Adipose tissue (tissue), 3 donors: ENCODE data around the gene GDPD2. TPM values are rescaled to one million over a fixed set of nuclear protein-coding genes. Genes with fewer than 3 reads are reported as not detected.
"Not testable (repeated sequence)": the region's sequence is repeated elsewhere in the genome, so short reads cannot be mapped to it uniquely, and the experiment has no call there.

ENCODE experiments used
- H3K27ac ChIP-seq: one replicate; pipeline ENCODE4 v1.5.1; 2013; ENCODE audit warnings: low read depth, low read length
- WGBS, 3 donors: extraction: QIAGEN DNeasy Blood & Tissue Kit; methylation state at CpG; one replicate each; pipeline ENCODE4 v1.1.7; 2013; 5-methylcytosine and 5-hydroxymethylcytosine counted together
- polyA plus RNA-seq, 3 donors: library from polyadenylated mRNA; stranded (reverse); fragments of 200-250 nt; gene quantifications; one replicate each; pipeline ENCODE4 v1.2.3, GENCODE V29; 2013
- donor health status: healthy with polysubstance abuse.
- donor health status: Bipolar disorder and iron deficiency.
- donor health status: healthy.

The GDPD2 gene, protein sequence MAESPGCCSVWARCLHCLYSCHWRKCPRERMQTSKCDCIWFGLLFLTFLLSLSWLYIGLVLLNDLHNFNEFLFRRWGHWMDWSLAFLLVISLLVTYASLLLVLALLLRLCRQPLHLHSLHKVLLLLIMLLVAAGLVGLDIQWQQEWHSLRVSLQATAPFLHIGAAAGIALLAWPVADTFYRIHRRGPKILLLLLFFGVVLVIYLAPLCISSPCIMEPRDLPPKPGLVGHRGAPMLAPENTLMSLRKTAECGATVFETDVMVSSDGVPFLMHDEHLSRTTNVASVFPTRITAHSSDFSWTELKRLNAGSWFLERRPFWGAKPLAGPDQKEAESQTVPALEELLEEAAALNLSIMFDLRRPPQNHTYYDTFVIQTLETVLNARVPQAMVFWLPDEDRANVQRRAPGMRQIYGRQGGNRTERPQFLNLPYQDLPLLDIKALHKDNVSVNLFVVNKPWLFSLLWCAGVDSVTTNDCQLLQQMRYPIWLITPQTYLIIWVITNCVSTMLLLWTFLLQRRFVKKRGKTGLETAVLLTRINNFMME
- polyA plus RNA-seq, result under 1 TPM in 1 of 3 donors, not detected in 2; 0.09 TPM

DNA sequence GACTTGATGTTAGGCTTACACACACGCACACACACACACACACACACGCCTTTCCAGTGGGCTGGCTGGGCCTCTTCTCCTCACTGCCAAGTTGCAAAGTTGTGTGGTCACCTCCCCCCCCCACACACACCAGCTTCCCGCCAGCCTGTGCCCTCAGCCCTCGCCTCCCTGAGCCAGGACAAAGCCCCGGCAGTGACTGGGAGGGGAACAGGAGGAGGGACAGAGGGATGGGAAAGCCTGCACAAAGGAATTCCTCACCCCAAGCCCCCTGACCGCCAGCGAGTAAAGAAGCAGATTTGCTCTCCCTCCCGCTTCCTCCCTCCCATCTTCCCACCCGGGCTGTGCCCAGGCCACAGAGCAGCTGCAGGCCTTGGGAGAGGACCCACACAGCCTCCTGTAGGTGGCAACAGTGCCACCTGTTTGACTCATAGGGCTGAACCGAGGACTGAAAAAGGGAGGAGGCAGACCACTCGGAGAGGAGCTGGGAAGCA, at the start of gene GDPD2:
TSS of gene GDPD2 (plus strand) at position 464 of the 491 bp plus-strand sequence. CDS start 1,671 bp downstream, outside the sequence.
- 32 to 36% (median 33%) methylated on average over 5 to 11 of the region's 11 CpGs for WGBS, 3 donors
- H3K27ac ChIP-seq, result no peak within 1 kb of the TSS

DNA sequence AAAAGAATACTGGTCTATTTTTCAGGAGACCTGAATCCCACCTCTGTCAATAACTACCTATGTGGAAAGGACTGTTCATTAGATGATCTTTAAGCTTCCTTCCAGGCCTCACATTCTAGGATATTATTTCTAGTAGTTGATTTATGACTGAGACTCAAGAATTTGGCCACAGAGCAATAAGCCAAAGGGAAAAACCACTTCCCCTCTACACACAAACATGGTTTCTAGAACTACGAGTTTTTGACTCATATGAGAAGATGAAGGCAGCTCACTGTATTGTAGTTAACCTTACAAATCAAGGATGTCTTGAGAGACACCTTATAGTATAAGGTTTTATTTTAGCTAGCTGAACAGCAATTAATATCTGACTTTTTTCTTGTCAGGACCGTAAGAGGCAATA, 36.9 kb upstream of the GDPD2 start:
- no peak overlapping the region for H3K27ac ChIP-seq
- 58 to 81% (median 60%) methylated on average over 2 of the region's 2 CpGs for WGBS, 3 donors

DNA sequence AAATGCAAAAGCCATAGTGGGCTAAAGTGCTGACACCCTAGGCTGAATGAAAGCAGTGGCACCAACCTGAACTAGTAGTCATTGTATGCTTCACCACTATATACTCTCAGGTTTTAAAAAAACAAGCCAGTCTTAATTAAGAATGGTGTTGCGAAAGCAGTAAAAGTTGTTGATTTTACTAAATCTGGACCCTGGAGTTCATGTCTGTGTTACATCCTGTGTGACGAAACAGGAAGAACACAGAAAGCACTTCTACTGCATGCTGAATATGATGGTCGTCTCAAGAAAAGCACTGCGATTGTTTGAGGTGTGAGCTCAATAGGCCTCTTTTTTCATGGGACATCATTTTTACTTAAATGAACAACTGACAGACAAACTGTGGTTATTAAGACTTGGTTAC, 24.2 kb upstream of the GDPD2 start:
- 48 to 88% (median 67%) methylated on average over 4 of the region's 4 CpGs for WGBS, 3 donors
- H3K27ac ChIP-seq, result no peak overlapping the region

DNA sequence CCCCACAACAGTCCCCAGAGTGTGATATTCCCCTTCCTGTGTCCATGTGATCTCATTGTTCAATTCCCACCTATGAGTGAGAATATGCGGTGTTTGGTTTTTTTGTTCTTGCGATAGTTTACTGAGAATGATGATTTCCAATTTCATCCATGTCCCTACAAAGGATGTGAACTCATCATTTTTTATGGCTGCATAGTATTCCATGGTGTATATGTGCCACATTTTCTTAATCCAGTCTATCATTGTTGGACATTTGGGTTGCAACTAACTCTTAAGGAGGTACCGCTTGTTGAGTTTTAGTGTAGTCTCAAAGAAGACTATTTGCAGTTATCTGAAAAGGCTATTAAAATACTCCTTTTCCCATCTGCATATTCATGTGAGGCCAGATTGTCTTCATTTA, 22.9 kb upstream of the GDPD2 start:
- not testable (repeated sequence) for H3K27ac ChIP-seq
- 95 to 100% (median 96%) methylated on average over 1 of the region's 3 CpGs for WGBS, 3 donors

DNA sequence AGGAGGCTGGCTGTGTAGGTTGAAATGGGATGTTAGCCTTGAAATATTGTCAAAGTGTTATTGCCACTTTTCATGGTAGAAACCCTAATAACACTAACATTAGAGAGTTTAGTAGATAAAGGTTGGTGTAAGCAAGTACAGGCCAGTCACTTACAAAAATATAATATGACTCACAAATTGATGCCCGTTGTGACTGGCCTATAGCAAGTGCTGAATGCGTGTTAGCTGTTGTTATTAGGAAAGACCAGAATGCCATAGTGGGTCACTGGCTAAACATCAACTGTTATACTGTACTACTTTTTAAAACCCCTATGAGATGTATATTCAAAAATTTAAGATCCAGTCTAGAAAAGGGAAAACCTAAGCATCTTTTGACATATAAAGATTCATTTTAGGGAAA, 20.4 kb upstream of the GDPD2 start:
- H3K27ac ChIP-seq, result no peak overlapping the region
- WGBS, 3 donors, result 72 to 97% (median 94%) methylated on average over 2 of the region's 2 CpGs

DNA sequence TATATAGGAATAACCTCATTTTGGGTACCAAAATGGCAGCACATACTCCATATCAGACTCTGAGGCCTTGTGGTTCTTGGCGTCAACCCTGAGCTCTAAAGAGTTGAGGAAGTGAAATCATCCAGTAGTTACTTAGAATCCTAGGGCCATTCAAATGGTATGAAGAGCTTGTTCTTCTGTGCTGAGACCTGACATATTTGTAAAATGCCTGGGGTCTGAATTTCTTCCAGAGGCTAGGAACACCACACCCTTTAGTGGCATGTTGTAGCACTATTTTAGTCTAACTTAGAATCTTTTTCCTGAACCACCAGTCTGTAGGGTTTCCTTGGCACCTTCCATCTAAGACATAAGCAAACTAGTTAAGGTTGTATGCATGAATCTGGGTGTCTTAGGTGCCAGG, 18.1 kb upstream of the GDPD2 start:
- WGBS, 3 donors, result 71 to 100% (median 96%) methylated on average over 1 of the region's 1 CpG
- H3K27ac ChIP-seq, result no peak overlapping the region

DNA sequence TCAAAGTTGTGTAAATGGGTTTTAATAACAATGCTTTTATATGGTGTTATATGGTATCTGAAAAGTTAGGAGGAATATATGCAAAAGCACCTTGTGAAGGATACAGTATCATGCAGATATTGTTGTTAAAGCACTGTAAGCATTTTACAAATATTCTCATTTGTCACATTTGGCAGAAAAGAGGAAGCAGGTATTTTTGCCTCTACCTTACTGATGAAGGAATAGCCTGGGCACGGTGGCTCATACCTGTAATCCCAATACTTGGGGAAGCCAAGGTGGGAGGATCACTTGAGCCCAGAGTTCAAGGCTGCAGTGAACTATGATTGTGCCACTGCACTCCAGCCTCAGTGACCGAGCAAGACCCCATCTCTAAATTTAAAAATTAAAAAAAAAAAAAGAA, 12.2 kb upstream of the GDPD2 start:
- 89 to 92% (median 91%) methylated on average over 2 of the region's 2 CpGs for WGBS, 3 donors
- no peak overlapping the region for H3K27ac ChIP-seq

DNA sequence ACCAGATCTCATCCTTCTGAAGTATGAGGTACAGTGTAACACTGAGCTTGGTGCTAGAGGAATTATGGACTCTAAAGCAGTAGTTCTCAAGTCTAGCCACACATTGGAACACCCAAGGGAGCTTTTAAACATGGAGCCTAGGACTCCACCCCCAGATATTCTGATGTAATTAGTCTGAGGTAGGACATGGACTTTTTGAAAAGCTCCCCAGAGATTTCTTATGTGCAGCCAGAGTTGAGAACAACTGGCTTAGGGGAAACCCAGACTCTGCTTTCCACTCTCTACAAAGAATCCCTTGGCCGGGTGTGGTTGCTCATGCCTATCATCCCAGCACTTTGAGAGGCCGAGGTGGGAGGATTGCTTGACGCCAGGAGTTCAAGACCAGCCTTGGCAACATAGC, 11.6 kb upstream of the GDPD2 start:
- 73 to 95% (median 92%) methylated on average over 3 of the region's 3 CpGs for WGBS, 3 donors
- no peak overlapping the region for H3K27ac ChIP-seq

DNA sequence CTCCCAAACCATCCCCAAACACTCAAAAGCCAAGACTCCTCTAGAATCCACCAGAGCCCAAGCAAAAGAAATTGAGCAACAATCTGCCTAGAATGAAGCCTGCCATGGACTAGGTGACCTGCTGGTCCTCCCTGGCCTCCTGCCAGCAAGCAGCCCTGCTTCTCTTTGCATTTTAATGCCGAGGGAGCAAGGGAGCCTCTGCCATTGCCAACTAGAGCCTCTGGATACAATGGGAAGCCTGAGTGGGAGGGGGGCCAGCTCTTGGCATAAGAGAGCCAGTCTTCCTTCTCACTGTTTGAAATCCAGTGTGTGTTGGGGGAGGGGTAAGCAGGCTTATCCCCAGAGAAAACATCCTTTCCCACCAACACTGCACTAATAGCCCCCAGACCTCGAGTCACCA, 1.5 kb upstream of the GDPD2 start:
- WGBS, 3 donors, result 11 to 63% (median 61%) methylated on average over 2 of the region's 2 CpGs
- H3K27ac ChIP-seq, result no peak overlapping the region

DNA sequence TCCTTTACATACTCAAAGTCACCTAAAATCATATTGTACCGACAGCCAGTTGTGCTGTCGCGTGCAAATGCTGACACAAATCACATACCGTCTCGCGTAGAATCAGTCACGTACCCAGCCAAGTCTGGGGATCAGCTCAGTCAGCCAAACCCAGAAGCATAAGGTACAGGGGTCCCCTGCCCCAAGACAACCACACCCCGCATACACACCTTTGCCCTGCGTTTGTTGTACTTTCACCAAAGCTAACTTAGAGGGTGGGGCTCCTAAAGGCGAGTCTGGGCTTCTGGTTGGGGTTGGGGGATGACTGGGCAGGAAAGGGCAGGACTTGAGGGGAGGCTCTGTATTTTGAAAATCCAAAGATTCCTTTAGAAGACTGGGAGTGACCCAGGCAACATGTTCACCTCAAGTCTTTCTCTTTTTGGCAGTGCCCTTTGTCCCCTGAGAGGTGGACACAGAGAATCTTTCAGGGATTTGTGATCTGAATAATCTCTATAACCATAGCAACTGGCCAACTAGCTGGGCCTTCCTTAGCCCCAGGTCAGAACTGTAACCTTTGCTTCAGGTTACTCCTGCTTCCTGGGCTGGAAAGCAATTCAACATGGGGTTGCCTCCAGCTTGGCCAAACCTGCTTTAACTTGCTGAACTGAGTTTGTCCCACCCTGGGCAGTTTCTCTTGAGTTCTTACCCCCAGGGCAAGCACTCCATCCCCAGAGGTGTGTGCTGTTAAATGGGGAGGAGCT, 992 bp downstream of the GDPD2 start:
- 68 to 91% (median 82%) methylated on average over 10 of the region's 10 CpGs for WGBS, 3 donors
- H3K27ac ChIP-seq, result no peak overlapping the region

DNA sequence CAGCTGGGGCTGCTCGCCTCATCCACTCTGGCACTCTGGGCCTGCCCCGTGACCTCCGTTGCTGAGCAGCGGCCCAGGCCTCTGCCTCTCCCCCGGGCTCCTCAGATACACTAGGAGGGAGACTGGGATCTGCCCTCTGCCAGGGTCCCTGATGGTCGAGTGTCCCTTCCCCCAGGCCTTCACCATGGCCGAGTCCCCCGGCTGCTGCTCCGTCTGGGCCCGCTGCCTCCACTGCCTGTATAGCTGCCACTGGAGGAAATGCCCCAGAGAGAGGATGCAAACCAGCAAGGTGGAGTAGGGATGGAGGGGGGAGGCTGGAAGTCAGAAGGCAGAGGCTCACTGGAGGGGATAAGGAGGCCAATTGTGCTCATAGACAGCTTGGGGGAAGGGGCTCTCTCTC, 1.7 kb downstream of the GDPD2 start:
- H3K27ac ChIP-seq, result no peak overlapping the region
- 78 to 90% (median 89%) methylated on average over 10 of the region's 10 CpGs for WGBS, 3 donors

DNA sequence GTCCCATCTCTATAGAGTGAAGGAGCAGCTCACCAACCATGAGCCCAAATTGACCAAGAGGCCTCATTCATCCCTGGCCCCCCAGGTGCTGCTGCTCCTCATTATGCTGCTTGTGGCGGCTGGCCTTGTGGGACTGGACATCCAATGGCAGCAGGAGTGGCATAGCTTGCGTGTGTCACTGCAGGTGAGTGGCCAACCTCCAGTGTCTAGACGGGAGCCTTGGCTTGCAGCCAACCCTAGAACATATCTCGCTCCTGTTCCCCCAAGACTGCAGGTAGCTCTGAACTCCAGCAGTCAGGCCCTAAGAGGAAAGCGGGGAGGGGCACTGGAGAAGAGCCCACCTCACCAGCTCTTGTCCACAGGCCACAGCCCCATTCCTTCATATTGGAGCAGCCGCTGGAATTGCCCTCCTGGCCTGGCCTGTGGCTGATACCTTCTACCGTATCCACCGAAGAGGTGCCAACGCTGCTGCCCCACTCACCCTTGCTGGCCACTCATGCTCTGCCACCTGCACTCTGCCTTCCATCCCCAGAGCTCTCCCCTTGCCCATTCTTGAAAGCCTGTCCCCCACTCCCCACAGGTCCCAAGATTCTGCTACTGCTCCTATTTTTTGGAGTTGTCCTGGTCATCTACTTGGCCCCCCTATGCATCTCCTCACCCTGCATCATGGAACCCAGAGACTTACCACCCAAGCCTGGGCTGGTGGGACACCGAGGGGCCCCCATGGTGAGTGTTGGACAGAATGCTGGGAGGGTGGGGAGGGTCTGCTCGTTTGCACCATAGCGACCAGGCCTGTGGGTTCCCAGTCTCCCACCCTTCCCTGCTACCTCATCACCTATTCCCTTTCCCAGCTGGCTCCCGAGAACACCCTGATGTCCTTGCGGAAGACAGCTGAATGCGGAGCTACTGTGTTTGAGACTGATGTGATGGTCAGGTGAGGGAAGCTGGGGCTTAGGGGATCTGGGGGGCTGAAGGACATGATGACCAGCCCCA, 3.5 kb downstream of the GDPD2 start:
- WGBS, 3 donors, result 83 to 95% (median 84%) methylated on average over 10 to 15 of the region's 15 CpGs
- no peak overlapping the region for H3K27ac ChIP-seq

DNA sequence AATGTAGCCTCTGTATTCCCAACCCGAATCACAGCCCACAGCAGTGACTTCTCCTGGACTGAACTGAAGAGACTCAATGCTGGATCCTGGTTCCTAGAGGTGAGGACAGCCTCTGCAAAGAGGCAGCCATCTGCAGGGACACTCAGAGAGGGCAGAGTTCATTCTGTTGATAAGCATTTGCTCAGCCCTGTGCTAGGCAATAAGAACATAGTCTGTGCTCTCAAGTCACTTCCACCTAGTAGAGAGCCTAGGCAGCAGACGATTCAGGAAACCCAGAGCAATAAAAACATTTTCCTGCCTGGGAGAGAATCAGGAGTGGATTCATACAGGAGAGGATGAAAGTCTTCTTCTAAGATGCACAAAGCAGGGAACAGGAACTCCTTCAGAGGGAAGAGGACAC, 4.3 kb downstream of the GDPD2 start:
- no peak overlapping the region for H3K27ac ChIP-seq
- WGBS, 3 donors, result 56 to 62% (median 58%) methylated on average over 2 of the region's 2 CpGs

DNA sequence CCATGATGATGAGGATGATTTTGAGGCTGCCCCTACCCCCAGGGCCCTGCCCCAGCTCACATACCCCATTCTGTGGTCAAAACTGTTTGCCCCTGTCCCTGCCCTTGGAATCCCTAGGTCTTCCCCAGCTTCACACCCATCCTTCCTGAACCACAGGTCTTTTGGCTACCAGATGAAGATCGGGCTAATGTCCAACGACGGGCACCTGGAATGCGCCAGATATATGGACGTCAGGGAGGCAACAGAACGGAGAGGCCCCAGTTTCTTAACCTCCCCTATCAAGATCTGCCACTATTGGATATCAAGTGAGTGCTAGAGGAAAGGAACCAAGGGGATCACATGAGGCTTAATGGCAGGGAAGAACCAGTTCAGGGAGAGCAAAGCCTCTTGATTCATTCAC, 6.6 kb downstream of the GDPD2 start:
- 78 to 94% (median 92%) methylated on average over 6 of the region's 6 CpGs for WGBS, 3 donors
- H3K27ac ChIP-seq, result no peak overlapping the region

DNA sequence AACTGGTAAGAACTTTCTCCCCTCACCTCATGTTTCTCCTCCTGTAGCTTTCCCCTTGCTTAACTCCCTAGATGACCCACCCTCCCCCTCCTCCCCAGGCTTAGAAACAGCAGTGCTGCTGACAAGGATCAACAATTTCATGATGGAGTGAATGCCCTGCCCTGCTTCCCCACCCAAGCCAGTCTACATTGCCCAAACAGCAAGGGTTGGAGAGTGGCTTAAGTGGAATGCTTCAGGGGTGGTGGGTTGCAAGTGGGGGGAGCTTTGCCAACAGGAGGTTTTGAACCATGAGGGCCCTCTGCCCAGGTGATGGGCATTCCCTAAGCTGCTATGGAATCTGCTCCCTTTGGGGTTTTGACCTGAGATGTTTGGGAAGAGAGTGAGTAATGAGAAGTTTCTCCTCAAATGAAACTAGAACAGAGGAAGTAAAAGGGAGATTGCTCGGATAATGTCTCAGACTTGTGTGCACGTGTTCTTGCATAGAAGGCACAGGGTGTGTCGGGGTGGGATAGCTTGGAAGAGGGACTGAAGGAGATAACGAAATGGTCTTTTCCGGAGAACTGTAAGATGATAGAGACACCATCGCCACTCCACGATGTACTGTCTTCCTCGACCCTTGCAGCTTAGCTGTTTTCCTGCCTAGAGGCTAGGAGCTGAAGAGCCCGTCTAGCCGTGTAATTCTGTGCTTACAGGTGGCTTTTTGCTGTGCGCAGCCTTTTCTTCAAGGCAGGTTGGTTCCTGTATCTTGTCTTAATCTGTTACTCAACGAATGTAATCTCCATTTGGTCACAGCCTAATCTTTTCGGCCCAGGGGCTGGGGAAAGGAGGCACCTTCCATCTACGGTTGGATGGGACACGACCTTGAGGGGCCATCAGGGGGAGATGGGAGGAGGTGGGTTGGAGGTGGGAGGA, 10.1 kb downstream of the GDPD2 start:
- 51 to 74% (median 68%) methylated on average over 13 to 15 of the region's 15 CpGs for WGBS, 3 donors
- no peak overlapping the region for H3K27ac ChIP-seq

DNA sequence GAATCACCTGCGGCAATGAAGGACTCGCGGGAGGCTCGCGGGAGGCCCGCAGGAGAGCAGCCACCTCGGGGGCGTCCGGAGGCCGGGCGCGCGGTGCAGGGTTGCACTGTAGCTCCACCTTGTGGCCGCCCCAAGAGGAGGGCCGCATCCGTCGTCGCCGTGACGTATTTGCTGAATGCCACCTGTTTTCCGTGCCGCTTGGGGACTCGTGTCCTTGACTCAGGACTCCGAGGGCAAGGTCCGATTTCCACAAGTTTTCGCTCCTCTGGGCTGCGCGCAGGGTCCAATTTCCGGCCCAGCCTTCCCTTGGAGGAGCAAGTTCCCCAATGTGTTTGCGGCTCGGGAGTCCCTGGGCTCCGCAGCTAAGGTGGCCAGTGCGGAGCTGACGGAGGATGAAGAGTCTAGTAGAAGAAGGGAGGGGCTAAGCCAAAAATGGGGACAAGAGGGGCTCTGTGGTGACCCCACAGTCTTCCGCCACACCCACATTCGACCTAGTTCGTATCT, 10.8 kb downstream of the GDPD2 start:
- 0 to 30% (median 0%) methylated on average over 22 to 37 of the region's 37 CpGs for WGBS, 3 donors
- no peak overlapping the region for H3K27ac ChIP-seq

DNA sequence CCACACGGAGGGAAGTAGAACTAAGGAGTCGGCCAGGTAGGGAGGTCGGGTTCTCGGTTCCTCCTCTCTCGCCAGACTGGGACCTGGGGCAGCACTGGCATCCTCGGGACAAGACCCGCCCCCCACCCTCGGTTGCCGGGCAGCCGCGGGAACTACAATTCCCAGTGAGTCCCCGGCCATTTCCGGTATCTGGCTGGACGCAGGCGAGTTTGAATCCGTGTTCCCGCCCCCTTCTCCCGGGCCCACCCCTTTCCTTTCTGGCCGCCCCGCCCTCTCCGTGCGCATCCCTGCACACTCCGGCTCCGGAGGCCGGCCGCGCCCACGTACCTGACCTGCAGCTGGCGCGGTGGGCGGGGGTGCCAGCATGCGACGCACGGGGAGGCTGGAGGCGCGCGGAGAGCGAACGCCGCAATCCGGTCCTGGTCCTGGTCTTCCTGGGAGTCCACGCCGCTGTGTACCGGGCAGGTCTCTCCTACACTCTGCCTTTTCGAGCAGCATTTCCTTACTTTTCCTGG, 11.3 kb downstream of the GDPD2 start:
- no peak overlapping the region for H3K27ac ChIP-seq
- 0 to 37% (median 0%) methylated on average over 12 to 45 of the region's 45 CpGs for WGBS, 3 donors
